Fibroblast of peridontal ligament (primary cell): Measurements from ENCODE around the gene SEMA3F.

Experiments used
- DNase-seq: peaks from one replicate; pipeline ENCODE4 v3.0.0-alpha.2; 2010; ENCODE audit errors: extremely low read depth

SEMA3F gene

GRCh38 chr3:50233176-50233575 is 78.1 kb downstream of the SEMA3F start:
- no peak for DNase-seq

GRCh38 chr3:50235716-50236483 is 80.8 kb downstream of the SEMA3F start, which contains the start of gene GNAI2:
Gene GNAI2, plus strand, starts transcription at chr3:50236204. Its CDS starts 132 bp downstream, at chr3:50236336.
- DNase-seq: peak; percentile 95

GRCh38 chr3:50236484-50237132 is 81.5 kb downstream of the SEMA3F start:
- DNase-seq: no peak

- peak; percentile 62 for DNase-seq
Observed at GRCh38 chr3:50237133-50237651, 82.1 kb downstream of the SEMA3F start.

- peak; percentile 70 for DNase-seq
Observed at GRCh38 chr3:50237754-50238548, 82.8 kb downstream of the SEMA3F start.

- no peak for DNase-seq
Observed at GRCh38 chr3:50238549-50239026, 83.5 kb downstream of the SEMA3F start.
